ENCODE results near the gene PTPRZ1. TPM values are rescaled to one million over a fixed set of nuclear protein-coding genes. Genes with fewer than 3 reads are reported as not detected.

PTPRZ1 gene
- total and polyA plus RNA-seq, 2 of the 8 experiments (the other 6 are each of a cell fraction or from before 2014, with no cell fraction given) = 112 to 135 TPM

DNA sequence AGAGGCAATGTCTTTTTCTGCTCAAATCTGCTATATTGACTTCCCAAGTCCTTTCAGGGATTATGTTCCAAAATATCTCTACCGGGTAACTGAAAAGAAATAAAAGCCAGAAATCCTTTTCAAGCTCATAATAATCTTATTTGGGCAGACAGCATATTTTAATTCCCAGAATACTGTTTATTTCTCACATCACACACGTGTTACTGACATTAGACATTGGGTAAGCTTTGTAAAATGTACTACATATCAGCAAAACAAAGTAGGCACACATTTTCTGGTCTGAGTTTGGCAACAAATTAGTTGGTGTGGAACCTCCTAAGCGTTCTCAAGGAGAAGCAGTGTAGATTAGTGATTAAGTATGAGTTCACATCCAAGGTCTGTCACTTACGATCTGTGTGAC, 10.4 kb upstream of the PTPRZ1 start:
- no peak overlapping the region for H3K4ac ChIP-seq (replicated peaks; ENCODE audit: insufficient read length, low read depth, low read length)
- TF ChIP-seq CHD1 (IDR thresholded peaks at IDR 0.05; ENCODE audit: low read depth, low read length) (no peak), RFX5 (IDR thresholded peaks at IDR 0.05; ENCODE audit: borderline replicate concordance, low read depth, low read length) (no peak)
- no peaks in the 10 kb centered on the region for H3K79me1 ChIP-seq (ENCODE audit: low read depth, low read length)
- H4K5ac ChIP-seq (ENCODE audit: insufficient read length, low read depth, low read length) = no peak overlapping the region
- H3K27ac ChIP-seq (ENCODE audit: low read depth, low read length) = no peak overlapping the region
- no peak overlapping the region for H3K4me3 ChIP-seq (ENCODE audit: extremely low read depth in 1 of 4, insufficient read depth in 2 of 4, low read depth in 3 of 4, low read length in 4 of 4)
- H3K56ac ChIP-seq (replicated peaks; ENCODE audit: insufficient read length, low read depth, low read length) = no peak overlapping the region
- H2BK15ac ChIP-seq (ENCODE audit: low read length) = no peak overlapping the region
- no peak overlapping the region for H4K8ac ChIP-seq (ENCODE audit: extremely low read depth, insufficient read depth, low read length)
- no peak overlapping the region for H2AK5ac ChIP-seq (ENCODE audit: low read depth, low read length)
- H2BK120ac ChIP-seq (replicated peaks; ENCODE audit: low read depth, low read length) = no peak overlapping the region
- WGBS, 2 experiments (ENCODE audit: extremely low coverage in 1 of 2, insufficient coverage in 1 of 2, insufficient read length in 1 of 2, insufficient replicate concordance in 2 of 2, low coverage in 1 of 2, low lambda C conversion rate in 2 of 2, missing lambda C conversion rate in 1 of 2) = 88% methylated on average over 4 of the region's 4 CpGs; no CpG with 5 or more reads in 1 of the 2 experiments
- H2BK20ac ChIP-seq (ENCODE audit: low read length) = no peak overlapping the region
- no peak overlapping the region for H2BK5ac ChIP-seq (ENCODE audit: low read depth, low read length)
- CTCF ChIA-PET (ENCODE audit: partially characterized antibody) = interaction anchor here (1.5 kb wide), 1 partner anchor 63 kb away, joined by 3 read pairs; no protein-coding TSS in a partner anchor
- FAIRE-seq = no peak
- peaks cover 0 to 2% (median 0%) of the 10 kb centered on the region in 4 experiments; a peak in 1 of 7 replicates for H3K27me3 ChIP-seq (replicated peaks in 1 of 4; ENCODE audit: control insufficient read depth in 3 of 4, extremely low read depth in 1 of 4, insufficient read depth in 3 of 4, low read length in 3 of 4)
- no peaks in the 10 kb centered on the region for H3K23me2 ChIP-seq (ENCODE audit: low read depth, low read length)
- no peak overlapping the region for H3K14ac ChIP-seq (ENCODE audit: insufficient read length)
- no peaks in the 10 kb centered on the region for H3K4me1 ChIP-seq (replicated peaks in 1 of 4; ENCODE audit: control insufficient read depth in 3 of 4, insufficient read depth in 4 of 4, low read length in 3 of 4)
- H3K9me3 ChIP-seq (ENCODE audit: insufficient read depth in 2 of 2, low read depth in 1 of 2, low read length in 1 of 2) = no peaks in the 10 kb centered on the region; a peak in 1 of 4 replicates
- H4K20me1 ChIP-seq (replicated peaks in 1 of 2; ENCODE audit: control insufficient read depth in 1 of 2, insufficient read depth in 2 of 2, low read length in 2 of 2) = no peaks in the 10 kb centered on the region
- H3K36me3 ChIP-seq (ENCODE audit: control insufficient read depth in 2 of 4, insufficient read depth in 4 of 4, low read length in 3 of 4) = no peaks in the 10 kb centered on the region
- H3K18ac ChIP-seq (ENCODE audit: extremely low read depth, low read length) = no peak overlapping the region
- no peak overlapping the region for H2AFZ ChIP-seq (ENCODE audit: low read length)
- H3K4me2 ChIP-seq (ENCODE audit: insufficient read depth in 1 of 2, low read depth in 2 of 2, low read length in 2 of 2) = no peak overlapping the region
- no peak overlapping the region for H2BK12ac ChIP-seq (ENCODE audit: low read depth, low read length)
- H3K9ac ChIP-seq (replicated peaks in 1 of 4; ENCODE audit: extremely low read depth in 1 of 4, low read depth in 3 of 4, low read length in 3 of 4) = no peak overlapping the region
- POLR2A ChIA-PET (ENCODE audit: partially characterized antibody) = no interaction called here
- no peak overlapping the region for H4K91ac ChIP-seq (replicated peaks; ENCODE audit: insufficient read length, low read length)
- no peak for DNase-seq (ENCODE audit: low read depth in 1 of 2, low spot score in 2 of 2)
- H3K79me2 ChIP-seq (ENCODE audit: control insufficient read depth in 1 of 2, insufficient read depth in 2 of 2, low read length in 2 of 2) = no peaks in the 10 kb centered on the region
- no peak overlapping the region for H3K23ac ChIP-seq (ENCODE audit: insufficient read length)

Measured in H1 (cell line).